OCI-LY3 (cell line): ENCODE results near the gene LPP.

Source experiments
- H2AFZ ChIP-seq: fragments of 200-600, 300-600 bp; shearing (Covaris generic); 2 replicates; pipeline ENCODE4 v1.6.0; 2014; ENCODE audit warnings: antibody characterized with exemption, low read depth, low read length
- H3K27ac ChIP-seq: fragments of 200-600, 300-600 bp; sonication (generic); 2 replicates; pipeline ENCODE4 v1.5.1; 2014; ENCODE audit warnings: mild to moderate bottlenecking, low read length, moderate library complexity, mixed read lengths
- H3K27me3 ChIP-seq: fragments of 200-600, 300-600 bp; sonication (generic); 2 replicates; pipeline ENCODE4 v1.6.1; 2014; ENCODE audit warnings: low read depth, low read length, mixed read lengths
- H3K36me3 ChIP-seq: fragments of 200-600, 300-600 bp; sonication (generic); replicated peaks from 2 replicates; pipeline ENCODE3; 2014; ENCODE audit warnings: low read depth, low read length, mixed read lengths
- H3K4me1 ChIP-seq: fragments of 300-600, 200-600 bp; sonication (generic); 2 replicates; pipeline ENCODE4 v1.6.1; 2014; ENCODE audit warnings: low read length, mixed read lengths
- H3K4me2 ChIP-seq: fragments of 200-600, 300-600 bp; sonication (generic); 2 replicates; pipeline ENCODE4 v1.6.1; 2014; ENCODE audit warnings: low read length, mixed read lengths
- H3K4me3 ChIP-seq: fragments of 300-600, 200-600 bp; sonication (generic); 2 replicates; pipeline ENCODE4 v1.5.1; 2014; ENCODE audit warnings: antibody characterized with exemption, mild to moderate bottlenecking, low read length, moderate library complexity
- H3K79me2 ChIP-seq: fragments of 300-600, 200-600 bp; shearing (Covaris generic); 2 replicates; pipeline ENCODE4 v1.6.1; 2014; ENCODE audit warnings: mild to moderate bottlenecking, low read length, mixed read lengths
- H3K9ac ChIP-seq: fragments of 300-600, 200-600 bp; shearing (Covaris generic); 2 replicates; pipeline ENCODE4 v1.6.0; 2014; ENCODE audit warnings: mild to moderate bottlenecking, low read length, moderate library complexity
- H3K9me3 ChIP-seq: fragments of 200-600, 300-600 bp; shearing (Covaris generic); 2 replicates; pipeline ENCODE4 v1.6.1; 2014; ENCODE audit warnings: low read length, mixed read lengths; ENCODE audit not compliant: insufficient read depth
- H4K20me1 ChIP-seq: fragments of 200-600, 300-600 bp; sonication (generic); 2 replicates; pipeline ENCODE4 v1.6.1; 2016; ENCODE audit warnings: low read length, mixed read lengths; ENCODE audit not compliant: insufficient read depth
- EZH2phosphoT487 ChIP-seq: fragments of 200-600 bp; shearing (Covaris generic); IDR thresholded peaks from 2 replicates; pipeline ENCODE4 v1.6.1; 2018; ENCODE audit warnings: antibody characterized with exemption, mixed run types, low read depth
- TF ChIP-seq, protein P1 (sequence below): fragments of 200-600, 300-600 bp; sonication (generic); IDR thresholded peaks from 2 replicates; pipeline ENCODE4 v1.5.1; 2014; ENCODE audit warnings: antibody characterized with exemption, low read length, low read depth

LPP gene

DNA sequence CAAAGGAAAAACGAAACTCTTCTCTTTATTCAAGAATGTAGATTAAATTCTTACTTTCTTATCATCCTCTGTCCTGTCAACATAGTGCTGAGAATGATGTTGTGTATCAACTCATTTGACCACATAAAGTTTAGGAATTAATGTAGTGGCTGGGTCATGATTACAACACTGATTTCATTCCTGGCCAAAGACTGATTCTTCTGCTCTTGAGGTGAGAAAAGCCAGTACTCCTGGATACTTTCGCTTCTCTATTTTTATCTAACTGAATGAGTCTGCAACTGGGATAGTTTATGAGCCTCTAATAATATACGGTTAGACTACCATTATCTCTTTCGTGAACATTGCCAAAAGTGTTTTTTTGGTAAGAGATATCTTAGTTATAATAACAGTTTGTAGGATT, 173.0 kb downstream of the LPP start:
- Histone ChIP-seq H3K9me3 (no peaks in the 10 kb centered on the region), H2AFZ (no peak overlapping the region), H3K27me3 (peaks cover 8% of the 10 kb centered on the region; the same call in 1 of the 2 replicates), H3K4me1 (peaks cover 37% of the 10 kb centered on the region), H3K27ac (no peak overlapping the region), H3K4me2 (peak overlapping the region; percentile 25), H3K36me3 (peaks cover 4% of the 10 kb centered on the region), H3K4me3 (no peak overlapping the region), H3K79me2 (no peaks in the 10 kb centered on the region), H4K20me1 (no peaks in the 10 kb centered on the region), H3K9ac (no peak overlapping the region)
- TF ChIP-seq EZH2phosphoT487: no peak
- TF ChIP-seq, protein P1, sequence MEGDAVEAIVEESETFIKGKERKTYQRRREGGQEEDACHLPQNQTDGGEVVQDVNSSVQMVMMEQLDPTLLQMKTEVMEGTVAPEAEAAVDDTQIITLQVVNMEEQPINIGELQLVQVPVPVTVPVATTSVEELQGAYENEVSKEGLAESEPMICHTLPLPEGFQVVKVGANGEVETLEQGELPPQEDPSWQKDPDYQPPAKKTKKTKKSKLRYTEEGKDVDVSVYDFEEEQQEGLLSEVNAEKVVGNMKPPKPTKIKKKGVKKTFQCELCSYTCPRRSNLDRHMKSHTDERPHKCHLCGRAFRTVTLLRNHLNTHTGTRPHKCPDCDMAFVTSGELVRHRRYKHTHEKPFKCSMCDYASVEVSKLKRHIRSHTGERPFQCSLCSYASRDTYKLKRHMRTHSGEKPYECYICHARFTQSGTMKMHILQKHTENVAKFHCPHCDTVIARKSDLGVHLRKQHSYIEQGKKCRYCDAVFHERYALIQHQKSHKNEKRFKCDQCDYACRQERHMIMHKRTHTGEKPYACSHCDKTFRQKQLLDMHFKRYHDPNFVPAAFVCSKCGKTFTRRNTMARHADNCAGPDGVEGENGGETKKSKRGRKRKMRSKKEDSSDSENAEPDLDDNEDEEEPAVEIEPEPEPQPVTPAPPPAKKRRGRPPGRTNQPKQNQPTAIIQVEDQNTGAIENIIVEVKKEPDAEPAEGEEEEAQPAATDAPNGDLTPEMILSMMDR: no peak

DNA sequence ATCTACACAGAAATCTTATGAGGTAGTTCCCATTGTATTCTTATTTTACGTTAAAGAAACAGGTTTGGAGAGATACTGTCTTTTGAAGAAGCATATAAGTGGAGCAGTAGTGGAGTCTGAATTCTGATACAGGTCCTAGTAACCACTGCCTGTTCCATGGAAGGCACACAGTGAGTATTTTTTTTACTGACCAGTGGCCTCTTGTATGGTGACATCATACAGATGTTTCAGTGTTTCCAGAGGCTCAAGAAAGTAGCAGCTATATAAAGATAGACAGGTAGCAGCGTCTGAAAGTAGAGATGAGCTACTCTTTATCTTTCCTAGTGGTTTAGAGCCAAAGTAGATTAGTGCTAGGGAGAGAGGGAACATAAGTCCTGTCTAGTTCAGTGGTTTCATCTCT, 173.5 kb downstream of the LPP start:
- no peaks in the 10 kb centered on the region for H3K9me3 ChIP-seq
- no peak overlapping the region for H3K27ac ChIP-seq
- H3K4me1 ChIP-seq: peaks cover 37% of the 10 kb centered on the region
- H3K9ac ChIP-seq: no peak overlapping the region
- peaks cover 4% of the 10 kb centered on the region for H3K36me3 ChIP-seq
- TF ChIP-seq EZH2phosphoT487: no peak
- TF ChIP-seq, protein P1: no peak
- peak overlapping the region; percentile 25 for H3K4me2 ChIP-seq
- no peaks in the 10 kb centered on the region for H4K20me1 ChIP-seq
- no peak overlapping the region for H2AFZ ChIP-seq
- H3K4me3 ChIP-seq: no peak overlapping the region
- no peaks in the 10 kb centered on the region for H3K79me2 ChIP-seq
- peaks cover 8% of the 10 kb centered on the region; the same call in 1 of the 2 replicates for H3K27me3 ChIP-seq

- Histone ChIP-seq H3K4me2 (no peak overlapping the region), H2AFZ (no peak overlapping the region), H4K20me1 (no peaks in the 10 kb centered on the region), H3K9me3 (no peaks in the 10 kb centered on the region), H3K27me3 (peaks cover 8% of the 10 kb centered on the region; the same call in 1 of the 2 replicates), H3K36me3 (peaks cover 4% of the 10 kb centered on the region), H3K27ac (no peak overlapping the region), H3K4me1 (peaks cover 29% of the 10 kb centered on the region), H3K4me3 (no peak overlapping the region), H3K79me2 (no peaks in the 10 kb centered on the region), H3K9ac (no peak overlapping the region)
- TF ChIP-seq, protein P1: no peak
- TF ChIP-seq EZH2phosphoT487: no peak
Measured at GRCh38 chr3:188330138-188330537, 176.2 kb downstream of the LPP start.

GRCh38 chr3:188331166-188331565, 177.2 kb downstream of the LPP start:
- Histone ChIP-seq H3K4me2 (no peak overlapping the region), H3K36me3 (peaks cover 4% of the 10 kb centered on the region), H3K27ac (no peak overlapping the region), H3K4me1 (peaks cover 29% of the 10 kb centered on the region), H2AFZ (no peak overlapping the region), H4K20me1 (no peaks in the 10 kb centered on the region), H3K9ac (no peak overlapping the region), H3K27me3 (peaks cover 8% of the 10 kb centered on the region; the same call in 1 of the 2 replicates), H3K4me3 (no peak overlapping the region), H3K9me3 (no peaks in the 10 kb centered on the region), H3K79me2 (no peaks in the 10 kb centered on the region)
- TF ChIP-seq, protein P1: no peak
- no peak for TF ChIP-seq EZH2phosphoT487
